HEK293T (cell line): ENCODE data around the gene SERPINB4.

Source experiments
- CTCF ChIA-PET: fragments of 350-600 bp; formaldehyde crosslinking; extraction: SDS; loops from one replicate; lab custom pipeline; 2021; ENCODE audit warnings: antibody characterized with exemption, inconsistent platforms; lab: Yijun Ruan, JAX
- POLR2A ChIA-PET: fragments of 350-600 bp; formaldehyde crosslinking; extraction: SDS; loops from one replicate; lab custom pipeline; 2020; ENCODE audit warnings: antibody characterized with exemption, inconsistent platforms; lab: Yijun Ruan, JAX
- DNase-seq: peaks from one replicate; pipeline ENCODE4 v3.0.0; 2012; ENCODE audit warnings: mixed read lengths; ENCODE audit errors: extremely low spot score
- ARNT ChIP-seq: fragments of 450-650 bp; IDR thresholded peaks from 2 replicates; pipeline ENCODE4 v1.6.1; 2017; ENCODE audit warnings: mild to moderate bottlenecking
- BHLHE40 ChIP-seq: fragments of 450-650 bp; IDR thresholded peaks from 2 replicates; pipeline ENCODE4 v1.6.1; 2016; ENCODE audit warnings: mild to moderate bottlenecking, moderate library complexity, borderline replicate concordance
- CTBP1 ChIP-seq: fragments of 450-650 bp; IDR thresholded peaks from 2 replicates; pipeline ENCODE4 v1.6.1; 2016; ENCODE audit warnings: borderline replicate concordance
- ELF4 ChIP-seq: fragments of 450-650 bp; IDR thresholded peaks from 2 replicates; pipeline ENCODE4 v1.6.1; 2017; ENCODE audit warnings: antibody characterized with exemption
- FOXA1 ChIP-seq: fragments of 450-650 bp; IDR thresholded peaks from 2 replicates; pipeline ENCODE4 v1.6.1; 2016; ENCODE audit warnings: mild to moderate bottlenecking
- FOXK2 ChIP-seq: fragments of 450-650 bp; IDR thresholded peaks from 2 replicates; pipeline ENCODE4 v1.6.1; 2016; ENCODE audit warnings: mild to moderate bottlenecking
- FOXM1 ChIP-seq: fragments of 450-650 bp; IDR thresholded peaks from 2 replicates; pipeline ENCODE4 v1.6.1; 2017; ENCODE audit warnings: mild to moderate bottlenecking, borderline replicate concordance
- HDGF ChIP-seq: fragments of 450-650 bp; IDR thresholded peaks from 2 replicates; pipeline ENCODE4 v1.6.1; 2017; ENCODE audit warnings: antibody characterized with exemption, borderline replicate concordance
- L3MBTL2 ChIP-seq: fragments of 450-650 bp; conservative IDR thresholded peaks from 2 replicates; pipeline ENCODE4 v1.6.1; 2016; ENCODE audit warnings: mild to moderate bottlenecking
- LEF1 ChIP-seq: fragments of 450-650 bp; IDR thresholded peaks from 2 replicates; pipeline ENCODE4 v1.6.1; 2017; ENCODE audit warnings: mild to moderate bottlenecking, borderline replicate concordance
- NFRKB ChIP-seq: fragments of 450-650 bp; IDR thresholded peaks from 2 replicates; pipeline ENCODE4 v1.6.1; 2016; ENCODE audit warnings: mild to moderate bottlenecking, moderate library complexity
- SP1 ChIP-seq: fragments of 450-650 bp; IDR thresholded peaks from 2 replicates; pipeline ENCODE4 v1.6.1; 2017
- SUZ12 ChIP-seq: fragments of 450-650 bp; IDR thresholded peaks from 2 replicates; pipeline ENCODE4 v1.6.1; 2016; ENCODE audit warnings: mild to moderate bottlenecking
- TARDBP ChIP-seq: fragments of 450-650 bp; IDR thresholded peaks from 2 replicates; pipeline ENCODE4 v1.6.1; 2016
- ZNF384 ChIP-seq: fragments of 450-650 bp; IDR thresholded peaks from 2 replicates; pipeline ENCODE4 v1.6.1; 2016
- TF ChIP-seq, protein P1 (sequence below): fragments of 450-650 bp; IDR thresholded peaks from 2 replicates; pipeline ENCODE4 v1.6.1; 2016

Gene SERPINB4

DNA sequence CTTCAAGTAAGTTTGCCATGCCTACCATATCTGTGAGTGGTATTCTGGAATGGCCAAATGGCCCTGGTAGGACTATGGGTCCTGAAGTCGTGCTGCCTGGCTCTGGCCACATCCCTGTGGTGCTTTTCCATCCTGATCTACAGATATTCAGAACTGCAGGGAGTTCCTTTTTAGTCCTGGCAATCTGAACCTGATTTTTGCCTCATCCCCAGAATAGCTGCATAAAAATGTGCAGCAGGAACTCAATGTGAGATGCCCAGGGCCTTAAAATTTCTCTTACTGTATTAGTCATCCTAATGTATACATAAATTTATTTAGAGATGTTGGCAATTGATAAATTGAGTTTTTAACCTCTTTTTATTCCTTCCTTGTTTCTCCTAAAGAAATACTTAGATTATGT is 51.6 kb downstream of the SERPINB4 start:
- ChIA-PET CTCF (no interaction called here), POLR2A (no interaction called here)
- DNase-seq = no peak
- no peak for TF ChIP-seq ZNF384
- TF ChIP-seq ELF4 = no peak
- no peak for TF ChIP-seq ARNT
- TF ChIP-seq CTBP1 = no peak

DNA sequence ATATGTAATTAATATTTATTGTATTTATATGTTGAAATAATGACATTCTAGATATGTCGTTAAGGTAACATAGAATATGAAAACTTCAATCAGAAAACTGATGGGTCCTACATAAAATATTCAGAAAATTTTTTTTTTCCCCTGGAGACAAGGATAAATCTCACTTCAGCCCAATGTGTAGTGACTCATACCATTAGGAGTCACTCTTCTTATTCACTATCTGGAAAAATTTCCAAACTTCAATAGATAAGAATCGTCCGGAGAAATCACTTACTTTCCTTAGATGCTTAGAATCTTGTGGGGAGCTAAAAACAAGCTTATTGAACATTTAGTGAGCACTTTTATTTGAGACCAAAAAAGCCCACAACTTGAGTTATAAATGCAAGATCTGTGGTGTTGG is 52.3 kb downstream of the SERPINB4 start:
- ChIA-PET POLR2A (no interaction called here), CTCF (no interaction called here)
- TF ChIP-seq SUZ12 (no peak), NFRKB (no peak), FOXA1 (no peak), ARNT (no peak), L3MBTL2 (no peak), ZNF384 (no peak), FOXK2 (no peak), TARDBP (no peak), SP1 (no peak), CTBP1 (no peak), LEF1 (no peak), HDGF (no peak), FOXM1 (no peak), BHLHE40 (no peak), ELF4 (no peak)
- TF ChIP-seq, protein P1, sequence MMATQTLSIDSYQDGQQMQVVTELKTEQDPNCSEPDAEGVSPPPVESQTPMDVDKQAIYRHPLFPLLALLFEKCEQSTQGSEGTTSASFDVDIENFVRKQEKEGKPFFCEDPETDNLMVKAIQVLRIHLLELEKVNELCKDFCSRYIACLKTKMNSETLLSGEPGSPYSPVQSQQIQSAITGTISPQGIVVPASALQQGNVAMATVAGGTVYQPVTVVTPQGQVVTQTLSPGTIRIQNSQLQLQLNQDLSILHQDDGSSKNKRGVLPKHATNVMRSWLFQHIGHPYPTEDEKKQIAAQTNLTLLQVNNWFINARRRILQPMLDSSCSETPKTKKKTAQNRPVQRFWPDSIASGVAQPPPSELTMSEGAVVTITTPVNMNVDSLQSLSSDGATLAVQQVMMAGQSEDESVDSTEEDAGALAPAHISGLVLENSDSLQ = no peak
- DNase-seq = no peak

DNA sequence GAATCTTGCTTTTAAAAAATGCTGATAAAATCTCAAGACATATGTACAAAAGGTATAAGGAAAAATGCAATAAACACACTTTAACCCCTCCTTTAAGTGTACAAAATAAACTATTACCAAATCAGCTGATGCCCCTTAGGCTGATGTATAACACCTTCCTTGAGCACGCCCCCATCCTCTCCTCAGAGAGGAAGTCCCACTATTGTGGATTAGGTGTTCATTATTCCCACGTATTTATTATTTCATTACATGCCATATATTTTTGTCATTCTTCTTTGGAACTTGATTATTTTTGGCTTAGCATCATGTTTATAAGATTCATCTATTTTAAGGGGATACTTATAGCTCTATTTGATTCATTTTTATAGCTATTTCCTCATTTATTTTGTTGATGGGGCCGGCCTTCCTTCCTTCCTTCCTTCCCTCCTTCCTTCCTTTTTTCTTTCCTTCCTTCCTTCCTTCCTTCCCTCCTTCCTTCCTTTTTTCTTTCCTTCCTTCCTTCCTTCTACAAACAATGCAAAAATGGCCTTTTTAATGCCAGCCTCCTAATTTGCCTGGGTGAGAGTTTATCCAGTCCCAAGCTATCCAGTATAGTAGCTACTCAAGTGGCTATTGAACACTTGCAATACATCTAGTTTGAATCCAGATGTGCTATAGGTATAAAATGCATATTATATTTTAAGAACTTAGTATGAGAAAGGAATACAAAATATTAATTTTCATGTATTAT is 52.9 kb downstream of the SERPINB4 start:
- DNase-seq = no peak
- no peak for TF ChIP-seq CTBP1
- no peak for TF ChIP-seq BHLHE40
- TF ChIP-seq L3MBTL2 = no peak
- no peak for TF ChIP-seq ELF4
- no peak for TF ChIP-seq ZNF384
- no peak for TF ChIP-seq FOXM1
- no peak for TF ChIP-seq FOXK2
- POLR2A ChIA-PET = no interaction called here
- CTCF ChIA-PET = no interaction called here

DNA sequence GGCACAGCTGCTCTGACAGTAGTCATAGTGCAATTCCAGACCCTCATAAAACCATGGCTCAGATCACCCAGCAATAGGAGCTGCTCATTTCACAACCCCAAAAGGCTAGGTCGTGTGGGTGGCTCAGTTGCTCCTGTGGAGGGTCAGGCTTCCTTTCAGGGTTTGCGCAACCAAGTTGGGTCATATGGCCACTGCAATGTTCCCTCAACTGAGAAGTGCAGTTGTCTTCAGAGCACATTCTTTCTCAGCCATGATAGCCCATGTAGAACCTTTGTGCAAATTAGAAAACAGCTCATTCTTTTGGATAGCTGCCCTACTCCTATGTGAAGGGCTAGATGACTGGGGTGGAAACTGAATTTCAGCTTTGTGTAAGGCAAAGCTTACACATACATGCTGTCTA is 53.7 kb downstream of the SERPINB4 start:
- POLR2A ChIA-PET = no interaction called here
- CTCF ChIA-PET = no interaction called here
- TF ChIP-seq FOXK2 (no peak), SP1 (no peak), NFRKB (no peak), ZNF384 (no peak), HDGF (no peak), ARNT (no peak), L3MBTL2 (no peak), LEF1 (no peak)
- no peak for DNase-seq

DNA sequence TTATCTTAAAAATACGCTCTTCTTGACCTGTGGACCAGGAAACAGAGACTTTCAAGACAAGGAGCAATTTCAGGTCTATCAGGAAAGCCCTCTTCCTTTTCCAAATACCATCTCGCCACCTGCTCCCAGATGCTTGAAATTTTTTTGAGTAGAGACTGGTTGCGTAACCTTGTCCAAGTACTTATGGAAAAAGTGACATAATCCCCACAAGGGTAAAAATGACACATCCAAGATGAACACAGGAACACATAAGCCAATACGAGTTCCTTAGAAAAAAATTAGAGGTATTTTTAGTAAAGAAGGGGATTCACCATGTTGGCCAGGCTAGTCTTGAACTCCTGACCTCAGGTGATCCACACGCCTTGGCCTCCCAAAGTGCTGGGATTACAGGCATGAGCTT is 55.1 kb downstream of the SERPINB4 start:
- TF ChIP-seq FOXK2 = no peak
- no peak for TF ChIP-seq ZNF384
- TF ChIP-seq SP1 = no peak
- CTCF ChIA-PET = no interaction called here
- POLR2A ChIA-PET = no interaction called here

More for the DNA sequence above, 55.1 kb downstream of the SERPINB4 start:
- DNase-seq = no peak
